GM04504 (cell line): ENCODE measurements around the gene DNAJC13.
"Not testable (repeated sequence)": the region's sequence is repeated elsewhere in the genome, so short reads cannot be mapped to it uniquely, and the experiment has no call there.

Experiments
- DNase-seq: peaks from one replicate; pipeline ENCODE4 v3.0.0-alpha.2; 2012; ENCODE audit warnings: low read depth

The DNAJC13 gene

GRCh38 chr3:132549169-132549568 is 131.9 kb downstream of the DNAJC13 start:
- no peak for DNase-seq

- peak; percentile 55 for DNase-seq
Measured at GRCh38 chr3:132549890-132550578, 132.7 kb downstream of the DNAJC13 start.

GRCh38 chr3:132550579-132551305 is 133.4 kb downstream of the DNAJC13 start:
- DNase-seq = no peak

GRCh38 chr3:132553826-132554225 is 136.5 kb downstream of the DNAJC13 start:
- DNase-seq = no peak

GRCh38 chr3:132554437-132554836 is 137.1 kb downstream of the DNAJC13 start:
- no peak for DNase-seq

GRCh38 chr3:132555306-132556035 is 138.2 kb downstream of the DNAJC13 start:
- no peak for DNase-seq

- not testable (repeated sequence) for DNase-seq
Measured at GRCh38 chr3:132556036-132556386, 138.7 kb downstream of the DNAJC13 start.

- DNase-seq = peak; percentile 51
Measured at GRCh38 chr3:132556508-132557159, 139.3 kb downstream of the DNAJC13 start.

GRCh38 chr3:132561003-132561402 is 143.7 kb downstream of the DNAJC13 start:
- DNase-seq = no peak

GRCh38 chr3:132563420-132564069 is 146.2 kb downstream of the DNAJC13 start:
- peak; percentile 24 for DNase-seq

GRCh38 chr3:132564070-132564465 is 146.8 kb downstream of the DNAJC13 start:
- DNase-seq = no peak

GRCh38 chr3:132568422-132568821 is 151.1 kb downstream of the DNAJC13 start:
- no peak for DNase-seq

GRCh38 chr3:132569153-132569552 is 151.9 kb downstream of the DNAJC13 start:
- DNase-seq = peak; percentile 22

GRCh38 chr3:132569580-132569979 is 152.3 kb downstream of the DNAJC13 start:
- DNase-seq = peak; percentile 40

GRCh38 chr3:132570016-132570415 is 152.7 kb downstream of the DNAJC13 start:
- DNase-seq = no peak

GRCh38 chr3:132573797-132574211 is 156.5 kb downstream of the DNAJC13 start:
- DNase-seq = peak; percentile 75

- no peak for DNase-seq
Measured at GRCh38 chr3:132587401-132587800, 170.1 kb downstream of the DNAJC13 start.
